ENCODE data around the gene KCNIP4.

Gene KCNIP4

GRCh38 chr4:21327976-21328700, 620.4 kb downstream of the KCNIP4 start:
- no peak for DNase-seq

- DNase-seq = no peak
Observed at GRCh38 chr4:21320034-21320433, 628.5 kb downstream of the KCNIP4 start.

- no peak for DNase-seq
Observed at GRCh38 chr4:21307709-21308108, 640.9 kb downstream of the KCNIP4 start.

- DNase-seq = no peak
Observed at GRCh38 chr4:21304540-21304887, 644.1 kb downstream of the KCNIP4 start.

GRCh38 chr4:21290562-21290961, 658.0 kb downstream of the KCNIP4 start:
- DNase-seq = no peak

- no peak for DNase-seq
Observed at GRCh38 chr4:21276046-21276445, 672.5 kb downstream of the KCNIP4 start.

- no peak for DNase-seq
Observed at GRCh38 chr4:21271439-21272052, 677.0 kb downstream of the KCNIP4 start.

GRCh38 chr4:21248331-21248730, 700.2 kb downstream of the KCNIP4 start:
- no peak for DNase-seq

- no peak for DNase-seq
Observed at GRCh38 chr4:21242163-21242562, 706.4 kb downstream of the KCNIP4 start.

- no peak for DNase-seq
Observed at GRCh38 chr4:21226637-21227538, 721.7 kb downstream of the KCNIP4 start.

- no peak for DNase-seq
Observed at GRCh38 chr4:21211846-21212245, 736.7 kb downstream of the KCNIP4 start.

- no peak for DNase-seq
Observed at GRCh38 chr4:21209860-21210259, 738.7 kb downstream of the KCNIP4 start.

- no peak for DNase-seq
Observed at GRCh38 chr4:21205821-21206531, 742.6 kb downstream of the KCNIP4 start.

- no peak for DNase-seq
Observed at GRCh38 chr4:21203416-21203815, 745.2 kb downstream of the KCNIP4 start.

GRCh38 chr4:21202959-21203358, 745.6 kb downstream of the KCNIP4 start:
- no peak for DNase-seq

- no peak for DNase-seq
Observed at GRCh38 chr4:21198683-21199082, 749.9 kb downstream of the KCNIP4 start.

- no peak for DNase-seq
Observed at GRCh38 chr4:21195682-21196081, 752.9 kb downstream of the KCNIP4 start.

- DNase-seq = no peak
Observed at GRCh38 chr4:21192367-21192766, 756.2 kb downstream of the KCNIP4 start.

- no peak for DNase-seq
Observed at GRCh38 chr4:21191317-21191716, 757.3 kb downstream of the KCNIP4 start.

GRCh38 chr4:21184788-21185187, 763.8 kb downstream of the KCNIP4 start:
- DNase-seq = no peak

- no peak for DNase-seq
Observed at GRCh38 chr4:21181716-21182115, 766.9 kb downstream of the KCNIP4 start.

GRCh38 chr4:21177871-21178270, 770.7 kb downstream of the KCNIP4 start:
- DNase-seq = no peak

- no peak for DNase-seq
Observed at GRCh38 chr4:21177092-21177491, 771.5 kb downstream of the KCNIP4 start.
